Ovary (tissue), 3 donors: ENCODE data around the gene NECAB2.

ENCODE experiments used
- EP300 ChIP-seq: sonication (generic); formaldehyde crosslinking; IDR thresholded peaks from one replicate; pipeline ENCODE4 v1.6.1; 2017; ENCODE audit warnings: antibody characterized with exemption
- POLR2A ChIP-seq: fragments of 450-650 bp; IDR thresholded peaks from one replicate; pipeline ENCODE4 v1.6.1; 2017; ENCODE audit warnings: antibody characterized with exemption, mild to moderate bottlenecking, moderate library complexity
- TF ChIP-seq, protein P1 (sequence below), 3 donors: fragments of 450-650 bp in 2 of 3; fragments of 200-600 bp in 1 of 3; IDR thresholded peaks; one replicate each; pipeline versions ENCODE4 v1.5.1 to v1.8.0; 2016 to 2022; ENCODE audit warnings: antibody characterized with exemption in 3 of 3, mild to moderate bottlenecking in 1 of 3
- donor health status: DM: no; HTN: no; CAD: no.

DNA sequence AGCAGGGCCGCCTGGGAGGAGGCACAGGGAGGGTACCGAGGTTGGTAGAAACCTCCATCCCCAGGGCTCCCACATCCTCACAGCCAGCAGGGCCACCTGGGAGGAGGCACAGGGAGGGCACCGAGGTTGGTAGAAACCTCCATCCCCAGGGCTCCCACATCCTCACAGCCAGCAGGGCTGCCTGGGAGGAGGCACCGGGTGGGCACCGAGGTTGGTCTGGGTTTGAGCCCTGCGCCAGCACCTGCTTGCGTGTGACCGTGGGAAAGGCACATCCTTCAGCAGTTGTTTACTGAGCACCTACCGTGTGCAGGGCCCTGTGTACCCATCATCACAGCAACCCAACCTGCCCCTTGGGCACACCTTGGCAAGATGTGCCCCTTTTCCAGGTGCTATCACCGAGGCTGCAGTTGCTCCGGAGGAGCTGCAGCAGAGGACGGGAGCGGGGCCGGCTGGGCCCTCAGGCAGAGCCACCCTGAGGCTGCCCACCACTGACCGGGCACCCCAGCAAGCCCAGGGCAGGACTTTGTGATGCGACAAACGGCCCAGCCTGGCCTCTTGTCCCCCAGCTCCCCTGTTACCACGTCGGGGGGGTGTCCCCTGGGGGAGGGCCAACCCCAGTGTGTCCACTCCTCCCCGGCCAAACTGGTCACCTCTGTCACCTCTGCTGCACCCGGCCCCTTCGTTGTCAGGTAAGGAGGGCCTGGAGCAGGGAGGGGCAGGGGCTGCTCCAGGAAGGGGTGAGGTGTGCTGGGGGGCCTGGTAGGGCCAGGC lies 37.1 kb upstream of the NECAB2 start:
- TF ChIP-seq, protein P1, sequence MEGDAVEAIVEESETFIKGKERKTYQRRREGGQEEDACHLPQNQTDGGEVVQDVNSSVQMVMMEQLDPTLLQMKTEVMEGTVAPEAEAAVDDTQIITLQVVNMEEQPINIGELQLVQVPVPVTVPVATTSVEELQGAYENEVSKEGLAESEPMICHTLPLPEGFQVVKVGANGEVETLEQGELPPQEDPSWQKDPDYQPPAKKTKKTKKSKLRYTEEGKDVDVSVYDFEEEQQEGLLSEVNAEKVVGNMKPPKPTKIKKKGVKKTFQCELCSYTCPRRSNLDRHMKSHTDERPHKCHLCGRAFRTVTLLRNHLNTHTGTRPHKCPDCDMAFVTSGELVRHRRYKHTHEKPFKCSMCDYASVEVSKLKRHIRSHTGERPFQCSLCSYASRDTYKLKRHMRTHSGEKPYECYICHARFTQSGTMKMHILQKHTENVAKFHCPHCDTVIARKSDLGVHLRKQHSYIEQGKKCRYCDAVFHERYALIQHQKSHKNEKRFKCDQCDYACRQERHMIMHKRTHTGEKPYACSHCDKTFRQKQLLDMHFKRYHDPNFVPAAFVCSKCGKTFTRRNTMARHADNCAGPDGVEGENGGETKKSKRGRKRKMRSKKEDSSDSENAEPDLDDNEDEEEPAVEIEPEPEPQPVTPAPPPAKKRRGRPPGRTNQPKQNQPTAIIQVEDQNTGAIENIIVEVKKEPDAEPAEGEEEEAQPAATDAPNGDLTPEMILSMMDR (IDR thresholded peaks at IDR 0.05): no peak
- TF ChIP-seq EP300 (no peak), POLR2A (no peak)
